ENCODE results near the gene SIDT2. TPM values are rescaled to one million over a fixed set of nuclear protein-coding genes. Genes with fewer than 3 reads are reported as not detected.
"Not testable (repeated sequence)": the region's sequence is repeated elsewhere in the genome, so short reads cannot be mapped to it uniquely, and the experiment has no call there.

Gene SIDT2
- total and polyA plus RNA-seq, 5 donors, result 28.6 to 57.4 (median 39.1) TPM

DNA sequence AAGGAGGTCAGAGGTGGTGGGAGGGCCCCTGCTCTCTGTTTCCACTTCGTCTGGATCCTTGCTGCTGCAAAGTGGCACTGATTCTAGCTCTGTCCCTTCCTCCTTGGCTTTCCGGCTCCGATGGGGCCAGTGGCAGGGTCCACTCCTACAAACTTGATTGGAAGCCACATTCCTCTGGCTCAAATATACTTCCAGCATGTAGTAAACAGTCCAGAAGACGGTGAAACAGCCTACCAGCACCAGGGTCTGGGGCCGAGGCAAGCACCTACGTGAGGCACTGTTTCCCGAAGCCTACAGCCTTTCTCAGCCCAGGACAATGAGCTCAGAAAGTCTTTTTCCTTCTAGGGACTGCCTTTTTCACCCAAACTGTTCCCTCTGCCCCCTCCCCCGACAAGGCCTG, 27.6 kb downstream of the SIDT2 start:
- not testable (repeated sequence) for H3K27me3 ChIP-seq (ENCODE audit: control insufficient read depth, insufficient read depth); H3K9me3 ChIP-seq (ENCODE audit: control insufficient read depth, low read length); H3K4me3 ChIP-seq (ENCODE audit: low read length)
- DNase-seq (peak in 2 of 3 donors; percentile 33 to 62), ATAC-seq (peak in 1 of 2 donors; percentile 1)
- intact Hi-C loops (cut with DNase I), result loop anchor here in 1 of 4 donors (5.0 kb wide), 1 partner anchor 74 kb away; no protein-coding TSS in a partner anchor
- WGBS, result 60% methylated on average over 8 of the region's 8 CpGs
- Histone ChIP-seq H3K4me1 (ENCODE audit: control insufficient read depth, insufficient read depth, low read length) (peaks cover 13% of the 10 kb centered on the region), H3K27ac (ENCODE audit: low read length) (peak overlapping the region; percentile 5)

GRCh38 chr11:117206859-117207258, 28.3 kb downstream of the SIDT2 start:
- not testable (repeated sequence) for H3K4me3 ChIP-seq (ENCODE audit: low read length); H3K9me3 ChIP-seq (ENCODE audit: control insufficient read depth, low read length); H3K27ac ChIP-seq (ENCODE audit: low read length); H3K27me3 ChIP-seq (ENCODE audit: control insufficient read depth, insufficient read depth)
- WGBS, result 78% methylated on average over 6 of the region's 11 CpGs
- ATAC-seq, result peak; percentile 12 to 38
- intact Hi-C loops (cut with DNase I), result loop anchor here in 1 of 4 donors (5.0 kb wide), 1 partner anchor 75 kb away; no protein-coding TSS in a partner anchor
- DNase-seq, result peak in 2 of 3 donors; percentile 41 to 57
- H3K4me1 ChIP-seq (ENCODE audit: control insufficient read depth, insufficient read depth, low read length), result peaks cover 11% of the 10 kb centered on the region

GRCh38 chr11:117207481-117207880, 28.9 kb downstream of the SIDT2 start:
- not testable (repeated sequence) for H3K9me3 ChIP-seq (ENCODE audit: control insufficient read depth, low read length); H3K27me3 ChIP-seq (ENCODE audit: control insufficient read depth, insufficient read depth); H3K4me3 ChIP-seq (ENCODE audit: low read length); ATAC-seq; H3K4me1 ChIP-seq (ENCODE audit: control insufficient read depth, insufficient read depth, low read length); H3K27ac ChIP-seq (ENCODE audit: low read length)
- intact Hi-C loops (cut with DNase I), result loop anchor here in 1 of 4 donors (5.0 kb wide), 1 partner anchor 75 kb away; no protein-coding TSS in a partner anchor
- WGBS, result 94% methylated on average over 5 of the region's 5 CpGs
- DNase-seq, result peak in 2 of 3 donors; percentile 20 to 22

- not testable (repeated sequence) for H3K4me1 ChIP-seq (ENCODE audit: control insufficient read depth, insufficient read depth, low read length); H3K27ac ChIP-seq (ENCODE audit: low read length); H3K4me3 ChIP-seq (ENCODE audit: low read length); H3K27me3 ChIP-seq (ENCODE audit: control insufficient read depth, insufficient read depth); H3K9me3 ChIP-seq (ENCODE audit: control insufficient read depth, low read length)
- peak; percentile 47 to 73 (median 63) for DNase-seq
- WGBS, result 86% methylated on average over 9 of the region's 13 CpGs
- intact Hi-C loops (cut with DNase I), result loop anchor here in 1 of 4 donors (5.0 kb wide), 1 partner anchor 76 kb away; no protein-coding TSS in a partner anchor
- peak in 1 of 2 donors; percentile 8 for ATAC-seq
Measured at GRCh38 chr11:117208710-117209109, 30.2 kb downstream of the SIDT2 start.

GRCh38 chr11:117209351-117210125, 31.0 kb downstream of the SIDT2 start:
- H3K27me3 ChIP-seq (ENCODE audit: control insufficient read depth, insufficient read depth); ATAC-seq; H3K4me1 ChIP-seq (ENCODE audit: control insufficient read depth, insufficient read depth, low read length); H3K4me3 ChIP-seq (ENCODE audit: low read length); H3K27ac ChIP-seq (ENCODE audit: low read length); H3K9me3 ChIP-seq (ENCODE audit: control insufficient read depth, low read length): not testable (repeated sequence)
- DNase-seq, result peak; percentile 16 to 51 (median 18)
- 88% methylated on average over 7 of the region's 8 CpGs for WGBS
- intact Hi-C loops (cut with DNase I), result loop anchor here in 1 of 4 donors (5.0 kb wide), 1 partner anchor 77 kb away; no protein-coding TSS in a partner anchor

DNA sequence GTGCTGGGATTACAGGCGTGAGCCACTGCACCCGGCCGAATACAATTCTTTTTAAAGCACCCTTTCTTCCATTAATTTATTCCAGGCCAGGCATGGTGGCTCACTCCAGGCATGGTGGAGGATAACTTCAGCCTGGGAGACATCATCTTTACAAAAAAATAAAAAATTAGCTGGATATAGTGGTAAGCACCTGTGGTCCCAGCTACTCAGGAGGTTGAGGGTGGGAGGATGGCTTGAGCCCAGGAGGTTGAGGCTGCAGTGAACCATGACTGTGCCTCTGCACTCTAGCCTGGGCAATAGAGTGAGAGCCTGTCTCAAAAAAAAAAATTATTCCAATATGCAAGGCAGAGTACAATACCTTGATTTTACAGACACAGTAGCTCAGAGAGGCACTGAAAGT, 32.1 kb downstream of the SIDT2 start:
- 97% methylated on average over 3 of the region's 3 CpGs for WGBS
- H3K27ac ChIP-seq (ENCODE audit: low read length), result no peak overlapping the region
- DNase-seq, result peak in 1 of 3 donors; percentile 11

GRCh38 chr11:117212697-117213355, 34.3 kb downstream of the SIDT2 start:
- no peak overlapping the region for H3K27ac ChIP-seq (ENCODE audit: low read length)
- WGBS, result 96% methylated on average over 9 of the region's 11 CpGs
- no peaks in the 10 kb centered on the region for H3K9me3 ChIP-seq (ENCODE audit: control insufficient read depth, low read length)
- ATAC-seq, result no peak
- peaks cover 5% of the 10 kb centered on the region for H3K4me1 ChIP-seq (ENCODE audit: control insufficient read depth, insufficient read depth, low read length)
- H3K4me3 ChIP-seq (ENCODE audit: low read length), result no peak overlapping the region
- DNase-seq, result peak in 1 of 3 donors; percentile 27
- no peaks in the 10 kb centered on the region for H3K27me3 ChIP-seq (ENCODE audit: control insufficient read depth, insufficient read depth)
- intact Hi-C loops (cut with DNase I), result no loop called here

More for the DNA sequence above, 32.1 kb downstream of the SIDT2 start:
- H3K9me3 ChIP-seq (ENCODE audit: control insufficient read depth, low read length), result no peaks in the 10 kb centered on the region
- H3K4me3 ChIP-seq (ENCODE audit: low read length), result no peak overlapping the region
- no peaks in the 10 kb centered on the region for H3K27me3 ChIP-seq (ENCODE audit: control insufficient read depth, insufficient read depth)
- ATAC-seq, result no peak
- intact Hi-C loops (cut with DNase I), result no loop called here
- H3K4me1 ChIP-seq (ENCODE audit: control insufficient read depth, insufficient read depth, low read length), result no peaks in the 10 kb centered on the region

- DNase-seq, result no peak
- no peaks in the 10 kb centered on the region for H3K9me3 ChIP-seq (ENCODE audit: control insufficient read depth, low read length)
- no peak for ATAC-seq
- H3K27me3 ChIP-seq (ENCODE audit: control insufficient read depth, insufficient read depth), result no peaks in the 10 kb centered on the region
- no peak overlapping the region for H3K27ac ChIP-seq (ENCODE audit: low read length)
- intact Hi-C loops (cut with DNase I), result loop anchor here in 1 of 4 donors (5.0 kb wide), 1 partner anchor 32 kb away; no protein-coding TSS in a partner anchor
- H3K4me3 ChIP-seq (ENCODE audit: low read length), result no peak overlapping the region
- WGBS, result 88% methylated on average over 7 of the region's 7 CpGs
- H3K4me1 ChIP-seq (ENCODE audit: control insufficient read depth, insufficient read depth, low read length), result peaks cover 15% of the 10 kb centered on the region
Measured at GRCh38 chr11:117214404-117215110, 36.0 kb downstream of the SIDT2 start.

DNA sequence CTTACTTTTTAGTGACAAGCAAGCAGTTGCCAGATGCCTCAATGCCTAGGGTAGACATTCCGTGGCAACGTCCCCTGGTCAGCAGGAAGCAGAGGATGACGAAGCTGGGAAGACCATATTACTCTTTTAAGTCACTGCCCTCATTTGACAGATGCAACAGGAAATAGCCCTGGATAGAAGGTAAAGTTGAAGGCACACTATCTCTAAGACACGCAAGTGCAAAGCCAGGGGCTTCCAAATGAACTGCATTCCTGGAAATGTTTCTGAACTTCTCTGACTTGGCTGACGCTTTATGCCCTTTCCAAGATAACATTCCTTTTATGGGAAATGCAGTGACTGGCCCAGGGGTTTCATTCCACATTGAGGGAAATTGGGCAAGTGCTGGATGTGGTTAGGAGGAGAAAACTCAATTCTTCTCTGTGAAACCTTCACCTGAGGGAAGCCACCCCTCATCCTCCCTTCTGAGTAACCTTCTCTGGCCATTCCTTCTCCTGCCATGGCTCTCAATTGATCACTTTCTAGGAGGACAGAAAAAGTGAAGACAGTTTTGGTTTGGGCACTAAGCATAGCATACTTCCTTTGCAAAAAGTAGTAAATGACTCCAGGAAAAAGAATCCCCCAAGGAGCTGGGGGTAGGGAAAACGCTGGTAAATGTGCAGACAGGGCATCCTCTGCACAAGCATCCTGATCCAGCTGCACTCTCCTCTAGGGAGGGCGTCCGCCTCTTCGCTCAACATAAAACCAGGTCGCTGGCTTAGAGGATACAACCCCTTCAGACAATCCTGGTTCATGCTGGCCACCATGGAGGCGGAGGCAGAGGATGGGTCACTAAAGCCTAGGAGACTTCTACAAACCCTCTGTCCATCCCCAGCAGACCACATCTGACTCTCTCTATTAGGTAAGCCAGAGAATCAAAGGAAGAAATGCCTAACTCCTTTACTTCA, 38.9 kb downstream of the SIDT2 start:
- DNase-seq (peak; percentile 58 to 68 (median 62)), ATAC-seq (peak; percentile 9 to 48)
- Histone ChIP-seq H3K27ac (ENCODE audit: low read length) (peak overlapping the region; percentile 85), H3K9me3 (ENCODE audit: control insufficient read depth, low read length) (no peaks in the 10 kb centered on the region), H3K4me1 (ENCODE audit: control insufficient read depth, insufficient read depth, low read length) (peaks cover 34% of the 10 kb centered on the region), H3K4me3 (ENCODE audit: low read length) (no peak overlapping the region), H3K27me3 (ENCODE audit: control insufficient read depth, insufficient read depth) (no peaks in the 10 kb centered on the region)
- 53% methylated on average over 11 of the region's 11 CpGs for WGBS
- intact Hi-C loops (cut with DNase I), result loop anchor here in 1 of 4 donors (5.0 kb wide), 1 partner anchor 35 kb away; no protein-coding TSS in a partner anchor
